ENCODE results near the gene PUDP.
A peak's percentile ranks its signal among the peaks of the same experiment; 100 is the strongest.
"Not testable (repeated sequence)": the region's sequence is repeated elsewhere in the genome, so short reads cannot be mapped to it uniquely, and the experiment has no call there.

PUDP gene

GRCh38 chrX:7147978-7148854 is at the start of gene PUDP:
Gene PUDP, minus strand, starts transcription at chrX:7148153. Its CDS starts 40 bp downstream, at chrX:7148113.
- DNase-seq (ENCODE audit: low read depth in 3 of 3) = peak; percentile 63 to 84 (median 64)

GRCh38 chrX:7194606-7195005 is 46.7 kb upstream of the PUDP start:
- DNase-seq (ENCODE audit: low read depth in 3 of 3) = no peak

GRCh38 chrX:7192871-7193270 is 44.9 kb upstream of the PUDP start:
- DNase-seq (ENCODE audit: low read depth in 3 of 3) = no peak

GRCh38 chrX:7191681-7192110 is 43.7 kb upstream of the PUDP start:
- no peak for DNase-seq (ENCODE audit: low read depth in 3 of 3)

GRCh38 chrX:7190157-7190556 is 42.2 kb upstream of the PUDP start:
- no peak for DNase-seq (ENCODE audit: low read depth in 3 of 3)

GRCh38 chrX:7188672-7189071 is 40.7 kb upstream of the PUDP start:
- DNase-seq (ENCODE audit: low read depth in 3 of 3) = no peak

GRCh38 chrX:7184816-7185215 is 36.9 kb upstream of the PUDP start:
- no peak for DNase-seq (ENCODE audit: low read depth in 3 of 3)

GRCh38 chrX:7179446-7179845 is 31.5 kb upstream of the PUDP start:
- no peak for DNase-seq (ENCODE audit: low read depth in 3 of 3)

- DNase-seq (ENCODE audit: low read depth in 3 of 3) = not testable (repeated sequence)
These were observed 30.9 kb upstream of the PUDP start for GRCh38 chrX:7178859-7179258.

GRCh38 chrX:7170898-7171297 is 22.9 kb upstream of the PUDP start:
- DNase-seq (ENCODE audit: low read depth in 3 of 3) = peak in 2 of 3 donors; percentile 1 to 34

- no peak for DNase-seq (ENCODE audit: low read depth in 3 of 3)
These were observed 21.7 kb upstream of the PUDP start for GRCh38 chrX:7169627-7170026.

- no peak for DNase-seq (ENCODE audit: low read depth in 3 of 3)
These were observed 20.4 kb upstream of the PUDP start for GRCh38 chrX:7168371-7168770.

GRCh38 chrX:7164174-7164573 is 16.2 kb upstream of the PUDP start:
- DNase-seq (ENCODE audit: low read depth in 3 of 3) = no peak

GRCh38 chrX:7163146-7163677 is 15.3 kb upstream of the PUDP start:
- DNase-seq (ENCODE audit: low read depth in 3 of 3) = no peak

GRCh38 chrX:7159149-7159861 is 11.4 kb upstream of the PUDP start:
- DNase-seq (ENCODE audit: low read depth in 3 of 3) = no peak

- DNase-seq (ENCODE audit: low read depth in 3 of 3) = no peak
These were observed 10.6 kb upstream of the PUDP start for GRCh38 chrX:7158468-7158990.

GRCh38 chrX:7156879-7157278 is 8.9 kb upstream of the PUDP start:
- no peak for DNase-seq (ENCODE audit: low read depth in 3 of 3)

- DNase-seq (ENCODE audit: low read depth in 3 of 3) = no peak
These were observed 7.2 kb upstream of the PUDP start for GRCh38 chrX:7155163-7155562.

GRCh38 chrX:7154041-7154597 is 6.2 kb upstream of the PUDP start:
- no peak for DNase-seq (ENCODE audit: low read depth in 3 of 3)

GRCh38 chrX:7153231-7153630 is 5.3 kb upstream of the PUDP start:
- no peak for DNase-seq (ENCODE audit: low read depth in 3 of 3)

- no peak for DNase-seq (ENCODE audit: low read depth in 3 of 3)
These were observed 1.5 kb upstream of the PUDP start for GRCh38 chrX:7149411-7149810.

- peak in 2 of 3 donors; percentile 0 to 28 for DNase-seq (ENCODE audit: low read depth in 3 of 3)
These were observed 458 bp downstream of the PUDP start, which contains the start of gene STS for GRCh38 chrX:7147413-7147977. Gene STS, plus strand, starts transcription at chrX:7147712. Its CDS starts 105,488 bp downstream, at chrX:7253200.
